Fibroblast of lung (primary cell): ENCODE results near the gene RBMS1. TPM values are rescaled to one million over a fixed set of nuclear protein-coding genes. Genes with fewer than 3 reads are reported as not detected.

ENCODE experiments used
- DNase-seq, 2 donors: peaks; one replicate each; pipeline versions ENCODE4 v3.0.0 to v3.0.0-alpha.2; 2010; ENCODE audit warnings: low read depth in 2 of 2
- H2AFZ ChIP-seq: 2 replicates; pipeline ENCODE4 v1.5.1; 2012; ENCODE audit warnings: low read length, control low read depth, inconsistent platforms
- H3K27ac ChIP-seq: 2 replicates; pipeline ENCODE4 v1.5.1; 2011; ENCODE audit warnings: low read length, control low read depth; ENCODE audit not compliant: insufficient read depth
- H3K27me3 ChIP-seq: 2 replicates; pipeline ENCODE4 v1.5.1; 2011; ENCODE audit warnings: mild to moderate bottlenecking, low read length; ENCODE audit not compliant: control insufficient read depth, insufficient read depth
- H3K36me3 ChIP-seq: 2 replicates; pipeline ENCODE4 v1.5.1; 2011; ENCODE audit warnings: low read length; ENCODE audit not compliant: control insufficient read depth, insufficient read depth
- H3K4me1 ChIP-seq: 2 replicates; pipeline ENCODE4 v1.5.1; 2011; ENCODE audit warnings: low read length; ENCODE audit not compliant: control insufficient read depth, insufficient read depth; ENCODE audit errors: extremely low read depth
- H3K4me2 ChIP-seq: 2 replicates; pipeline ENCODE4 v1.5.1; 2011; ENCODE audit warnings: low read length, control low read depth; ENCODE audit not compliant: insufficient read depth; ENCODE audit errors: extremely low read depth
- H3K4me3 ChIP-seq, 4 experiments: fragments of 200-600 bp in 1 of 4; sonication (generic) in 1 of 4; replicated peaks in 1 of 4; 2 replicates each; pipeline ENCODE4 v1.5.1; 2011 to 2016; ENCODE audit warnings: low read length in 4 of 4, low read depth in 3 of 4, mild to moderate bottlenecking in 3 of 4, control low read depth in 2 of 4, inconsistent platforms in 1 of 4, mixed read lengths in 1 of 4; ENCODE audit not compliant: insufficient read depth in 1 of 4; ENCODE audit errors: control extremely low read depth in 1 of 4
- H3K79me2 ChIP-seq: 2 replicates; pipeline ENCODE4 v1.5.1; 2012; ENCODE audit warnings: mild to moderate bottlenecking, low read length, inconsistent platforms; ENCODE audit not compliant: control insufficient read depth, insufficient read depth
- H3K9ac ChIP-seq: 2 replicates; pipeline ENCODE4 v1.5.1; 2011; ENCODE audit warnings: mild to moderate bottlenecking, low read length, control low read depth; ENCODE audit not compliant: insufficient read depth
- H3K9me3 ChIP-seq: 2 replicates; pipeline ENCODE4 v1.5.1; 2012; ENCODE audit warnings: low read depth, low read length; ENCODE audit not compliant: control insufficient read depth, insufficient read depth
- H4K20me1 ChIP-seq: 2 replicates; pipeline ENCODE4 v1.5.1; 2011; ENCODE audit warnings: low read length; ENCODE audit not compliant: control insufficient read depth, insufficient read depth; ENCODE audit errors: extremely low read depth
- CTCF ChIP-seq, 2 donors: IDR thresholded peaks in 1 of 2; conservative IDR thresholded peaks in 1 of 2; 1 replicate in 1 of 2; 2 replicates in 1 of 2; pipeline ENCODE4 v1.5.1; 2011 to 2012; ENCODE audit warnings: low read length in 2 of 2, control low read depth in 1 of 2, inconsistent platforms in 1 of 2, low read depth in 1 of 2, mild to moderate bottlenecking in 1 of 2
- EZH2 ChIP-seq: IDR thresholded peaks from 2 replicates; pipeline ENCODE4 v1.5.1; 2012; ENCODE audit warnings: low read length, control low read depth, mild to moderate bottlenecking; ENCODE audit errors: missing control alignments
- polyA plus RNA-seq, 2 donors: library from polyadenylated mRNA; depleted of rRNA in 1 of 2; stranded (reverse) in 1 of 2; unstranded in 1 of 2; fragments of >200 nt; gene quantifications; 2 replicates each; pipeline ENCODE4 v1.2.1, GENCODE V29; 2011 to 2012; ENCODE audit warnings: missing spikeins in 1 of 2
- total RNA-seq: library from RNA; depleted of rRNA; stranded (reverse); fragments of >200 nt; gene quantifications from 2 replicates; pipeline ENCODE4 v1.2.1, GENCODE V29; 2014

Gene RBMS1
- total and polyA plus RNA-seq, 2 donors (not counting 1 experiment from before 2014, with no cell fraction given), result 77.3 to 146 TPM

GRCh38 chr2:160264308-160264707 lies 229.3 kb downstream of the RBMS1 start:
- Histone ChIP-seq H3K36me3 (no peaks in the 10 kb centered on the region), H3K4me1 (peaks cover 2% of the 10 kb centered on the region), H3K27me3 (no peaks in the 10 kb centered on the region), H3K9me3 (no peaks in the 10 kb centered on the region), H3K27ac (no peak overlapping the region), H3K9ac (no peak overlapping the region), H4K20me1 (no peaks in the 10 kb centered on the region), H3K79me2 (no peaks in the 10 kb centered on the region), H3K4me2 (no peak overlapping the region), H3K4me3 (no peak overlapping the region), H2AFZ (no peak overlapping the region)
- no peak for DNase-seq
- TF ChIP-seq CTCF (conservative IDR thresholded peaks at IDR 0.05 in 1 of 2, IDR thresholded peaks at IDR 0.05 in 1 of 2; ENCODE audit: low read depth in 1 of 2, low read length in 2 of 2), result no peak
- no peak for TF ChIP-seq EZH2

GRCh38 chr2:160261732-160262131 lies 231.9 kb downstream of the RBMS1 start:
- Histone ChIP-seq H3K79me2 (no peaks in the 10 kb centered on the region), H3K27me3 (no peaks in the 10 kb centered on the region), H3K27ac (no peak overlapping the region), H4K20me1 (no peaks in the 10 kb centered on the region), H3K4me2 (no peak overlapping the region), H3K9me3 (no peaks in the 10 kb centered on the region), H2AFZ (no peak overlapping the region), H3K4me3 (no peak overlapping the region), H3K9ac (no peak overlapping the region), H3K4me1 (no peaks in the 10 kb centered on the region), H3K36me3 (no peaks in the 10 kb centered on the region)
- TF ChIP-seq CTCF (conservative IDR thresholded peaks at IDR 0.05 in 1 of 2, IDR thresholded peaks at IDR 0.05 in 1 of 2; ENCODE audit: low read depth in 1 of 2, low read length in 2 of 2), result no peak
- TF ChIP-seq EZH2, result no peak
- peak; percentile 23 to 36 for DNase-seq

- H3K4me1 ChIP-seq, result no peaks in the 10 kb centered on the region
- H3K4me3 ChIP-seq, result no peak overlapping the region
- DNase-seq, result no peak
- H3K27me3 ChIP-seq, result no peaks in the 10 kb centered on the region
- no peaks in the 10 kb centered on the region for H4K20me1 ChIP-seq
- no peaks in the 10 kb centered on the region for H3K36me3 ChIP-seq
- H3K27ac ChIP-seq, result no peak overlapping the region
- no peaks in the 10 kb centered on the region for H3K79me2 ChIP-seq
- H3K9me3 ChIP-seq, result no peaks in the 10 kb centered on the region
- H3K4me2 ChIP-seq, result no peak overlapping the region
- no peak overlapping the region for H3K9ac ChIP-seq
- H2AFZ ChIP-seq, result no peak overlapping the region
- TF ChIP-seq EZH2, result no peak
- TF ChIP-seq CTCF (conservative IDR thresholded peaks at IDR 0.05 in 1 of 2, IDR thresholded peaks at IDR 0.05 in 1 of 2; ENCODE audit: low read depth in 1 of 2, low read length in 2 of 2), result no peak
Measured at GRCh38 chr2:160258492-160258805, 235.2 kb downstream of the RBMS1 start.
